GM12878 (cell line): ENCODE measurements around the gene ATAD2B. TPM values are rescaled to one million over a fixed set of nuclear protein-coding genes. Genes with fewer than 3 reads are reported as not detected.
A peak's percentile ranks its signal among the peaks of the same experiment; 100 is the strongest.

Experiments used
- ASH2L ChIP-seq: fragments of 300-600, 200-600 bp; sonication (generic); IDR thresholded peaks from 2 replicates; pipeline ENCODE4 v1.6.1; 2017; ENCODE audit warnings: low read depth, mild to moderate bottlenecking, borderline replicate concordance
- ATF7 ChIP-seq: fragments of 450-650 bp; IDR thresholded peaks from 2 replicates; pipeline ENCODE4 v1.6.1; 2016; ENCODE audit warnings: low read depth, mild to moderate bottlenecking
- BRCA1 ChIP-seq: IDR thresholded peaks from 2 replicates; pipeline ENCODE4 v1.6.1; 2011; ENCODE audit warnings: low read depth, low read length, improper control_type of control experiment
- CHD2 ChIP-seq: IDR thresholded peaks from 2 replicates; pipeline ENCODE4 v1.6.1; 2011; ENCODE audit warnings: low read depth, low read length, improper control_type of control experiment, borderline replicate concordance
- CTCF ChIP-seq, 3 experiments: IDR thresholded peaks in 2 of 3; conservative IDR thresholded peaks in 1 of 3; 2 replicates each; pipeline ENCODE4 v1.5.1; 2011; ENCODE audit warnings: low read depth in 3 of 3, low read length in 3 of 3, mild to moderate bottlenecking in 3 of 3, control low read depth in 2 of 3, moderate library complexity in 2 of 3, inconsistent platforms in 1 of 3, mixed read lengths in 1 of 3; ENCODE audit not compliant: control insufficient read depth in 2 of 3, insufficient read depth in 1 of 3; ENCODE audit errors: extremely low read depth in 1 of 3
- HDAC2 ChIP-seq: fragments of 200-600 bp; sonication (generic); IDR thresholded peaks from 2 replicates; pipeline ENCODE4 v1.6.1; 2017
- HDGF ChIP-seq: fragments of 450-650 bp; IDR thresholded peaks from 2 replicates; pipeline ENCODE4 v1.6.1; 2016; ENCODE audit warnings: antibody characterized with exemption
- MTA2 ChIP-seq: fragments of 450-650 bp; IDR thresholded peaks from 2 replicates; pipeline ENCODE4 v1.6.1; 2016; ENCODE audit warnings: low read depth, mild to moderate bottlenecking, moderate library complexity
- MTA3 ChIP-seq: IDR thresholded peaks from 2 replicates; pipeline ENCODE4 v1.6.1; 2012; ENCODE audit warnings: low read length, inconsistent platforms, borderline replicate concordance
- MXI1 ChIP-seq: fragments of 150-350 bp; IDR thresholded peaks from 2 replicates; pipeline ENCODE4 v1.6.1; 2011; ENCODE audit warnings: low read depth, mild to moderate bottlenecking, inconsistent platforms, low read length, improper control_type of control experiment
- RUNX3 ChIP-seq: IDR thresholded peaks from 2 replicates; pipeline ENCODE4 v1.6.1; 2012; ENCODE audit warnings: low read length, inconsistent platforms
- SREBF1 ChIP-seq: IDR thresholded peaks from 2 replicates; pipeline ENCODE4 v1.6.1; 2012; ENCODE audit warnings: mild to moderate bottlenecking, low read length
- STAT1 ChIP-seq: fragments of 450-650 bp; conservative IDR thresholded peaks from 2 replicates; pipeline ENCODE4 v1.6.1; 2014; ENCODE audit warnings: antibody characterized with exemption, mild to moderate bottlenecking
- TARDBP ChIP-seq: IDR thresholded peaks from 2 replicates; pipeline ENCODE4 v1.6.1; 2016; ENCODE audit warnings: borderline replicate concordance
- YBX1 ChIP-seq: fragments of 450-650 bp; IDR thresholded peaks from 2 replicates; pipeline ENCODE4 v1.6.1; 2016; ENCODE audit warnings: antibody characterized with exemption
- ZBTB33 ChIP-seq: fragments of 450-650 bp; IDR thresholded peaks from 2 replicates; pipeline ENCODE4 v1.6.1; 2017; ENCODE audit warnings: mild to moderate bottlenecking
- ZNF207 ChIP-seq: fragments of 450-650 bp; IDR thresholded peaks from 2 replicates; pipeline ENCODE4 v1.6.1; 2014; ENCODE audit warnings: antibody characterized with exemption, mild to moderate bottlenecking, borderline replicate concordance
- ZNF217 ChIP-seq: fragments of 450-650 bp; IDR thresholded peaks from 2 replicates; pipeline ENCODE4 v1.6.1; 2017; ENCODE audit warnings: antibody characterized with exemption, mild to moderate bottlenecking
- ZNF274 ChIP-seq: IDR thresholded peaks from one replicate; pipeline ENCODE4 v1.8.0; 2011; ENCODE audit not compliant: insufficient read length, insufficient read depth
- ZSCAN29 ChIP-seq: fragments of 450-650 bp; IDR thresholded peaks from 2 replicates; pipeline ENCODE4 v1.6.1; 2017; ENCODE audit warnings: mild to moderate bottlenecking, moderate library complexity
- polyA plus RNA-seq, 11 experiments: library from polyadenylated mRNA; depleted of rRNA in 4 of 11; unstranded in 6 of 11; stranded (reverse) in 5 of 11; fragments of >200 nt; fragmentation: Nextera tagmentation in 4 of 11; fragmentation: Illumina TruSeq in 1 of 11; extraction: Ambion mirVana in 4 of 11; extraction: Trizol in 1 of 11; gene quantifications; 1 replicate in 1 of 11; 2 replicates in 10 of 11; pipeline versions ENCODE4 v1.2.1 to v1.2.3, GENCODE V29; 2011 to 2016; ENCODE audit warnings: inconsistent platforms in 2 of 11, missing spikeins in 2 of 11, low read depth in 1 of 11
- total RNA-seq, 4 experiments: library from RNA; depleted of rRNA in 3 of 4; stranded (reverse); fragments of >200 nt in 3 of 4; fragmentation: Illumina TruSeq in 1 of 4; extraction: Trizol in 1 of 4; gene quantifications; 2 replicates each; pipeline versions ENCODE4 v1.2.1 to v1.2.3, GENCODE V29; 2013 to 2021
- TF ChIP-seq, protein P1 (sequence below): IDR thresholded peaks from 2 replicates; pipeline ENCODE4 v1.6.1; 2012; ENCODE audit warnings: improper control_type of control experiment, low read depth, low read length; ENCODE audit not compliant: insufficient replicate concordance
- TF ChIP-seq, protein P2 (sequence below): IDR thresholded peaks from 2 replicates; pipeline ENCODE4 v1.6.1; 2011; ENCODE audit warnings: borderline replicate concordance, low read depth, mild to moderate bottlenecking, moderate library complexity, mixed read lengths, low read length; ENCODE audit not compliant: insufficient read depth; ENCODE audit errors: extremely low read length

ATAD2B gene
- total and polyA plus RNA-seq, 10 of the 15 experiments (the other 5 are each of a cell fraction or from before 2014, with no cell fraction given) = 3.6 to 29.9 (median 16.8) TPM

DNA sequence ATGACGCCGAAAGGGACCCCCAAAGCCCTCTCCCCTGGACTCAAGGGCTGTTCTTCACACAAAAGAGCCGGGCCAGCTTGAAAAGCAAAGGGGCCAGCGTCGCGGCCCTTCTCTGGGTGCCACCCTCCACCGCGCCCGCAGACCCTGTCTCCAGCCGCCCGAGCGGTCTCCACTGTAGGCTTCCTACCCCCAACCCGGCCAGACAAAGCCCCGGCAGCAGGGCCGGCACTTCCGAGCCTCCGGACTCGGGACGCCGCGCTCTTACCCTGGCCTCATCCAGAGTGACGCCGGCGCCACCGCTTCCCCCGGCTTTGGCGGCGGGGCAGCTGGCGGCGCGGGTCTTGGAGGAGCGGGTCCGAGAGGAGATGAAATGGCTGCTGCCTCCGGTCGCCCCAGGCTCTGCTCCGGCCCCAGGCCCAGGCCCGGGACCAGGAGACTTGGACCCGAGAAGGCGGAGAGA lies 603 bp downstream of the ATAD2B start (continued):
- TF ChIP-seq CTCF (IDR thresholded peaks at IDR 0.05 in 2 of 3, conservative IDR thresholded peaks at IDR 0.05 in 1 of 3; ENCODE audit: control insufficient read depth in 2 of 3, extremely low read depth in 1 of 3, insufficient read depth in 1 of 3, low read depth in 3 of 3, low read length in 3 of 3) = no peak
- no peak for TF ChIP-seq ZNF274
- TF ChIP-seq MXI1 = no peak
- peak; percentile 2; the same call in 1 of the 2 replicates for TF ChIP-seq ATF7
- no peak for TF ChIP-seq ZSCAN29
- no peak for TF ChIP-seq ASH2L
- no peak for TF ChIP-seq STAT1
- TF ChIP-seq, protein P1, sequence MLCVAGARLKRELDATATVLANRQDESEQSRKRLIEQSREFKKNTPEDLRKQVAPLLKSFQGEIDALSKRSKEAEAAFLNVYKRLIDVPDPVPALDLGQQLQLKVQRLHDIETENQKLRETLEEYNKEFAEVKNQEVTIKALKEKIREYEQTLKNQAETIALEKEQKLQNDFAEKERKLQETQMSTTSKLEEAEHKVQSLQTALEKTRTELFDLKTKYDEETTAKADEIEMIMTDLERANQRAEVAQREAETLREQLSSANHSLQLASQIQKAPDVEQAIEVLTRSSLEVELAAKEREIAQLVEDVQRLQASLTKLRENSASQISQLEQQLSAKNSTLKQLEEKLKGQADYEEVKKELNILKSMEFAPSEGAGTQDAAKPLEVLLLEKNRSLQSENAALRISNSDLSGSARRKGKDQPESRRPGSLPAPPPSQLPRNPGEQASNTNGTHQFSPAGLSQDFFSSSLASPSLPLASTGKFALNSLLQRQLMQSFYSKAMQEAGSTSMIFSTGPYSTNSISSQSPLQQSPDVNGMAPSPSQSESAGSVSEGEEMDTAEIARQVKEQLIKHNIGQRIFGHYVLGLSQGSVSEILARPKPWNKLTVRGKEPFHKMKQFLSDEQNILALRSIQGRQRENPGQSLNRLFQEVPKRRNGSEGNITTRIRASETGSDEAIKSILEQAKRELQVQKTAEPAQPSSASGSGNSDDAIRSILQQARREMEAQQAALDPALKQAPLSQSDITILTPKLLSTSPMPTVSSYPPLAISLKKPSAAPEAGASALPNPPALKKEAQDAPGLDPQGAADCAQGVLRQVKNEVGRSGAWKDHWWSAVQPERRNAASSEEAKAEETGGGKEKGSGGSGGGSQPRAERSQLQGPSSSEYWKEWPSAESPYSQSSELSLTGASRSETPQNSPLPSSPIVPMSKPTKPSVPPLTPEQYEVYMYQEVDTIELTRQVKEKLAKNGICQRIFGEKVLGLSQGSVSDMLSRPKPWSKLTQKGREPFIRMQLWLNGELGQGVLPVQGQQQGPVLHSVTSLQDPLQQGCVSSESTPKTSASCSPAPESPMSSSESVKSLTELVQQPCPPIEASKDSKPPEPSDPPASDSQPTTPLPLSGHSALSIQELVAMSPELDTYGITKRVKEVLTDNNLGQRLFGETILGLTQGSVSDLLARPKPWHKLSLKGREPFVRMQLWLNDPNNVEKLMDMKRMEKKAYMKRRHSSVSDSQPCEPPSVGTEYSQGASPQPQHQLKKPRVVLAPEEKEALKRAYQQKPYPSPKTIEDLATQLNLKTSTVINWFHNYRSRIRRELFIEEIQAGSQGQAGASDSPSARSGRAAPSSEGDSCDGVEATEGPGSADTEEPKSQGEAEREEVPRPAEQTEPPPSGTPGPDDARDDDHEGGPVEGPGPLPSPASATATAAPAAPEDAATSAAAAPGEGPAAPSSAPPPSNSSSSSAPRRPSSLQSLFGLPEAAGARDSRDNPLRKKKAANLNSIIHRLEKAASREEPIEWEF = no peak
- TF ChIP-seq SREBF1 = no peak
- no peak for TF ChIP-seq RUNX3
- no peak for TF ChIP-seq CHD2
- no peak for TF ChIP-seq ZBTB33
- no peak for TF ChIP-seq BRCA1
- TF ChIP-seq ZNF207 = no peak
- TF ChIP-seq MTA2 = peak; percentile 13; the same call in 1 of the 2 replicates
- no peak for TF ChIP-seq HDGF
- TF ChIP-seq MTA3 = no peak
- TF ChIP-seq, protein P2, sequence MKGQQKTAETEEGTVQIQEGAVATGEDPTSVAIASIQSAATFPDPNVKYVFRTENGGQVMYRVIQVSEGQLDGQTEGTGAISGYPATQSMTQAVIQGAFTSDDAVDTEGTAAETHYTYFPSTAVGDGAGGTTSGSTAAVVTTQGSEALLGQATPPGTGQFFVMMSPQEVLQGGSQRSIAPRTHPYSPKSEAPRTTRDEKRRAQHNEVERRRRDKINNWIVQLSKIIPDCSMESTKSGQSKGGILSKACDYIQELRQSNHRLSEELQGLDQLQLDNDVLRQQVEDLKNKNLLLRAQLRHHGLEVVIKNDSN = no peak
- TF ChIP-seq HDAC2 = 0 out of 2 replicates have a peak, but pooled peaks have one; percentile 57
- no peak for TF ChIP-seq TARDBP
- TF ChIP-seq ZNF217 = no peak
- no peak for TF ChIP-seq YBX1
